Activated gamma-delta T cell treated with anti-CD3 and anti-CD28 coated beads, Interleukin-2, amount 50 U/mL, for 16 hours (primary cell): ENCODE measurements around the gene HSF5.
A peak's percentile ranks its signal among the peaks of the same experiment; 100 is the strongest.
"Not testable (repeated sequence)": the region's sequence is repeated elsewhere in the genome, so short reads cannot be mapped to it uniquely, and the experiment has no call there.

Experiments used
- DNase-seq: peaks from one replicate; pipeline ENCODE4 v3.0.0-alpha.2; 2020; ENCODE audit warnings: low read depth

The HSF5 gene

DNA sequence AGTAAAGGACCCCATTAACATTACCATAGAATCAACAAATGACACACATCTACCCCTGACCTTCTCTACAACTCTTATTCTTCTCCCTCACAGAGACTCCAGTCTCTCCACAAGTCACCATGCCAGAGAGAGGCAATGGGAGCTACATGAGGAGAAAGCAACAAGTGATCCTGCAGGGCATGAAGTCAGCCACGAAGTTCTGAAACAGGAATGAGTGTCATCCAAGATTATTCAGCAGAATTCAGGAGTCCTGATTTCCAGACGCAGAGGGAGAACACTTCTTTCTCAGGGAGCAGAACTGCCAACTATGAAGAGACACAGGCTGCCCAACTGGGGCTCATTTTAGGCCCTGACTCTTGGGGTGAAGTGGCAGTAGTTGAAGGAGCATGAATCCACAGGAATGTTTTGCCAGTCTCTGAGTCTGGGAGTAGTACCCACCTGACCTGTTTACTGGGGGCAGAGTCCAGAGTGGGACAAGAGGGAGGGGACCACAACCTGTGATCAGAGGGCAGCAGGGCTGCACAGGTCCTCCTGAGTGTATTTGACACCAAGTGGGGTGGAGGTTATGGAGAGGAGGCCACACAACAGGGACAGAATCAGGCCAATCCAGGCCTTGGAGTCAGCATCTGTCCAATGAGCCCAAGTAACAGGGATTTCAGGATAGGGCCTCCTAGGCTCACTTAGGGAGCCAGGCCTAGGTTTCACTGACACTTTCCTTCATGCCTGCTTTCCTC, 28.6 kb upstream of the HSF5 start:
- DNase-seq: no peak

DNA sequence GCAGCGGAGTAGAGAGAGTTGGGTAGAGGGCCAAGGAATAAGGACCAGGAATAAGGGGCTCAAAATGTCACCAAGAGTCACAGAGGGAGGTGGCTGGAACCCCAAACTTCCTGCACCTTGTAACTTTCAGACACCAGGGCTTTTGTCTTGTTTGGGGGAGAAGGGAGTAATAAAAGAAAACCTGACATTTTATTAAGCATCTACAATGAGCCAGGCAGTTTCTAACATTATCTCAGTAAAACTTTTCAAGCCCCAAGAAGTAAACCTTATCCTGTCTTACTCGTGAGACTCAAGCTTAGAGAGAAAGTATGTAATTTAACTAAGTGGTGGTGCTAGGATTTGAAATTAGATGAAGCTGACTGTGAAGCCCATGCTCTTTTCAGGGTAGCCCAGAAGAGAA, 27.1 kb upstream of the HSF5 start:
- DNase-seq: no peak

DNA sequence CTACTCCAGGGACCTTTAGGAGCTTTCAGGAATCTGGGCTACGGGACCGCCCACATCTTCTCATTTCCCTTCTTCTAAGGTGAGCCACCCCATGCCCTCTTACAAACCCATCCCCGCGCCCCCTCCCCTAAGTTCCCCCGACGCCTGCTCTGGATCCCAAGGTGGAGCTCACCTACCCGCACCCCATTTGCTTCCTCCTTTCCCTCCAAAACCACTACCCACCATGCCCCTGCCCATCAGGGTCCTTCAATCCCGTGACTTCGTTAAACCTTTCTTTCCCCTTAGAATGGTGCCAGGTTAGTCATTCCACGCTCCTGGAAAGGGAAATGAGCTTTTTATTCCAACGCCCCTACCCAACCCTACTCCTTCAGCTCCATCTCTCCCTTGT, 26.6 kb upstream of the HSF5 start:
- no peak for DNase-seq

DNA sequence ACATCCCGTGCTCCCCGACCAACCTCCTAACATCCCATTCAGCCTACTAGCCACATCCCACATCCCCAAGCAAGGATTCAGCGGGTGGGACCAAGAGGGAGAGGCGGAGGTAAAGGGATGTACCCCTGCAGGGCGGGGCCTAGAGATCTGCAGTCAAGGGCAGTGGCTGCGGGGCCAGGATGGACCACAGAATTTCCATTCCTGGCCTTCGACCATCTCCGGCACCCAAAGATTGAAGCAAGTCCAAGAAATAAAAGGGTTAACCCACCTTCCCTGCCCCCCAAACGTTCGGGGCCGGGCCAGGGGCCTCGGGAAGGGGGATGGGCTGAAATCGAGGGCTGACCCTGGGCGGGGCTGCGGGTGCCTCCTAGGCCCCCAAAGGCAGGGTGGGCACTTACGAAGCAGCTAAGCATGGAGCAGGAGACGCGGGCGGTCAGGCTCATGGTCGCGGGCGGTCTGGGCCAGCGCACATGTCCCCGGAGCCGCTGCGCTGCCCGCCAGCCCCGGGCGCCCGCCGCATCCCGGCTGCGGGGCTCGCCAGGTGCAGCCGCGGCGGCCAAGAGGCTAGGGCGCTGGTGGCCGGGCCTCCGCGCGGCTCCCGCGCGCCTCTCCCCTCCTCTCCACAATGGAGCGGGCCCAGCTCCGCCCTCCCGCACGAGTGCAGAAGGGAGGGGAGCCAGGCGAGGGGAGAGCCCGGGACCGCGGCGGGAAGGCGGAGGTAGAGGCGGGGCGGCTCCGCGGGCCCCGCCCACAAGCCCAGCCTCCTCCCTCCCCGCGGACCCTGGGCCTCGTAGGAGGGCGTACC, 26.0 kb upstream of the HSF5 start, which contains the start of gene MTMR4:
Gene MTMR4 (minus strand): TSS at position 674 of the 805 bp plus-strand sequence. CDS start 231 bp downstream, at position 443.
- DNase-seq: peak; percentile 57

DNA sequence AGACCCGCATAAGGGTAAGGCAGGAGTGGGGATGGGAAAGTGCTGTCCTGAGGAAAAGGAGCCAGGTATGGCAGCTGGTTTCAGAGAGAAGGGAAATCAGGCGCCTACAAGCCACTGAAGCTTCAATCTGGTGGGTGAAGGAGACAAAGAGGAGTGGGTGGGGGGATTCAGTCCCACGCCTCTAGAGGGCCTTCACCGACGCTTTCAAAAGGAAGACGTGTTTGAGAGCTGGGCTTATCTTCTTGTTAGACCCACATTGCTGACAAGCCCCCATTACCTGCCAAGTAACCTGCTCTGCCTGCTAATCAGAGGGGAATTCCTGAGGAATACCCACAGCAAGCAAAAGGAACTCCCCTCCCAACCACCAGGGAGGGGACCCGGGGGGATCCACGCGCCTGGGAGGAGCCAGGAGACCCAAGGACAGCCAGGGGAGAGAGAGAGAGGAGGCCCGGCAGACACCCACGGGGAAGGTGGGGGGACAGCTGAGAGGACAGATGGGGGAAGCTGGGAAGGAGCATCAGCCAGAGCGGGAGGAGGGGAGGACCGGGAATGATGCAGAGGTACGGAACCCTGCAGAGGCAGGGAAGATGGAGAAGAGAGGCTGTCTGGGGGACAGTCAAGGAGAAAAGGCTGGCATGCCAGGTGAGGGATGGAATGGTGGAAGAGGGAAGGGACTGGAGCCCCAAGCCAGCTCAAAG, 25.2 kb upstream of the HSF5 start:
- DNase-seq: no peak

DNA sequence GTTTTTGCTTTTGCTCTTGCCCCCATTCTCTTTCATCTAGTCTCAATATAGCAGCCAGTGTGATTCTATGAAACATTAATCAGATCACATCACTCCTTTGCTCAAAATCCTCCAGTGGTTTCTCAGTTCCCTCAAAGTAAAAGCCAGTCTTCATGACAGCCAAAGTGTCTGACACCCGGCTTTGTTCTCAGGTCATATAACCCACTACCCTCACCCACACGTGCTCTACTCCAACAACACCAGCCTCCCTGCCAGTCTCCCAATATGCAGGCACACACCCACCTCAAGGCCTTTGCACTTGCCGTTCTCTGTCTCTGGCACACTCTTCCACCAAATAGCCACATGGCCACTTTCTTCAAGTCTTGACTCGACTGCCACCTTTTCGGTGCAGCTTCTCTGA, 21.9 kb upstream of the HSF5 start:
- DNase-seq: no peak

DNA sequence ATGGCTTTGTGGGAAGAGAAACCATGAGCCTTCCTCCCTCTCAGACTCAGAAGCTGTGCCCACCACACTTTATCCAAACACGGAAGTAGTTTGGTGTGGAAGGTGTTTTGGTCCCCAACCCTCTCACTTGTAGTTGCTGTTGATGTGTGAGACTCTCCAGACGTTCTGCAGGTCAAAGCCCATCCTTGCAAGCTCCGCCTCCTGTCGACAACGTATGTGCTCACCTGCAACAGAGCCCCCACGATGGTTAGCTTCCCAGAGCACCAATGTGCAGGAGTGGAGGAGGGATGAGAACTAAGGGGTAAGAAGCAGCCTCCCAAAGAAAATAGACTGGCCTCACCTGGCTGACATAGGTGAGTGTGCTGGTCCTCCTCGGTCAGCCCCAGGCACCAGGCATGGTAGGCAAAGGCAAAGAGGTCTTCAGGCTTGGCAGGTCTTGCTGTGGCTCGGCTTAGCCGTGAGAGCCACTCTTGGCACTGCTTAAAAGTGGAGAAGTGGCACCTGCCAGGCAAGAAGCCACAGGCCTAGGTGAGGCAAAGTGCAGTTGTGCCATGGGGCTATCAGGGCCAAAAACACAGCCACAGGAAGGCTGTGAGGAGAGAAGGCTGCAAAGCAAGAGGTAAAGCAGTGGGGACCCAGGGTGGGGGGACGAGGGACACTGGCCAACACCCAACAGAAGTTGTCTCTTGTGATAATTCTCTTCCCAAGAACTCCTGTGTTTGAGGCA, 20.3 kb upstream of the HSF5 start:
- no peak for DNase-seq

DNA sequence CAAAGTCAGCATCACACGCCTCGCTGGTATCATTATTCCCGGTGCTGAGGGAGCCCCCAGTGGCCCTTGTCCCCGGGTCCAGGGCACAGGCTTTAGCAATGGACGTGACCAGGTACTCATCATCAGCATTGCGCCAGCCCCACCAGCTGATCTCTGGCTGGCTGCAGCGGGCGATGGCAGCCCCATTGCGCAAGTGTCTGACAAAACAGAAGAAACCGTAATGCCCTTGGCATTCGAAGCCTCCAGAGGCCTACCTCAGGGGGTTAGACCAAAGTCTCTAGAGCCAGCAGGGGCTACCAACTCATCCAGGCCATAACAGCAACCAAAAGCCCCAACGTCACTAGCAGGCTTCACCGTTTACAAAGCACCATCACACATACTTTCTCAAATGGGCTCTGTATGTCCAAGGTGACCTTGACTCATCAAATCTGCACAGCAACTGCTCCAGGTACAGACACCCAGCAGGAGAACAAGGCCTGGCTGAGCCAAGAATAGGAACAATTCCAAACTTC, 19.0 kb upstream of the HSF5 start:
- DNase-seq: no peak

DNA sequence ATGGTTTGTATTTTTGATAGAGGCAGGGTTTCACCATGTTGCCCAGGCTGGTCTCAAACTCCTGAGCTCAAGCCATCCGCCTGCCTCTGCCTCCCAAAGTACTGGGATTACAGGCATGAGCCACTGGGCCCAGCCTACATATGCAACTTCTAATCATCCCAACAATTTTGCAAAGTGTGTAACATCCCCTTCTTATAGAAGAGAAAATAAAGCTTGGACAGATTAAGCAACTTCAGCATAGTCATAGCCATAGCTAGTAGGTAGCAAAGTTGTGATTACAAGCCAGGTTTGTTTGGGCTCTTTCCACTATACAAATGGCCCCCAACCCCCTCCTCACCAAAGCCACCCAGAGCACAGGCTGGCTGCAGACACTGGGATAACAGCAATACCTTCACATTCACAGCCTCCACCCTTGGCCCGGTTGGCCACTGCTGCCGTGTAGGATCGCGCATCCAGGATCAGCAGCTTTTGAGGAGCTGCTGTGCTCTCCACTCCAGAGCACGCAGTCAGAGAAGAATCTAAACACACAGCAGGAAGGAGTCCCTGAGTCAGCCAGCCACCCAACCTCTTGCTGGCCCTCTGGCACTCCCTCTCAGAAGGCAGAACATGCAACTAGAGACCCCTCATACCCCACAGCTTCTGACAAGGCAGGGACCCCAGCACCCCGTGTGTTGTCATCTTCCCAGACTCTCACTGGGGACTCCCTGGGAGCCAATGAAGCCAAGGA, 18.3 kb upstream of the HSF5 start:
- DNase-seq: no peak

DNA sequence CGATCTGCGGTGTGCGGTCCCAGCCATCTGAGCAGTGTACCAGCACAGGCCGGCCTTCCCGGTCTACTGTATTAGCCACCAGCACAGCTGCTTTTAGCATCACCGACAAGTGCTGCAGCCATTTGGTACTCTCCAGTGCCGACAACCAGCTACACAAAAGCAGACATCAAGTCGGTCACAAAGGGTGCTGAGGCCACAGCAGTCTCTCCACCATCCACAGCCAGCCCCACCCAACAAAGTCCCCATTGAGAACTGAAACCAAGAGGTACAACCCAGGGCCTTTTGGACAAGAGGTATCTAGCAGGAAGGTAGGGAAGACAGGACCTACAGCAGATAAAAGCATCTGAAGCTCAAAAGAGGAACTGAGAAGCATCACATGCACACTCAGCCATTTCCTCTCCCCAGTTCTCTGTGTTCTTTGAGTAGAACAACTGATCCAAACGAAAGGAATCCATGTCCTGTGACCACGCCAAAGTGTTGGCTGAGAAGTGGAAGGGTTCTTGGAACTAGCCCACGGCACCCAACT, 16.7 kb upstream of the HSF5 start:
- DNase-seq: no peak

DNA sequence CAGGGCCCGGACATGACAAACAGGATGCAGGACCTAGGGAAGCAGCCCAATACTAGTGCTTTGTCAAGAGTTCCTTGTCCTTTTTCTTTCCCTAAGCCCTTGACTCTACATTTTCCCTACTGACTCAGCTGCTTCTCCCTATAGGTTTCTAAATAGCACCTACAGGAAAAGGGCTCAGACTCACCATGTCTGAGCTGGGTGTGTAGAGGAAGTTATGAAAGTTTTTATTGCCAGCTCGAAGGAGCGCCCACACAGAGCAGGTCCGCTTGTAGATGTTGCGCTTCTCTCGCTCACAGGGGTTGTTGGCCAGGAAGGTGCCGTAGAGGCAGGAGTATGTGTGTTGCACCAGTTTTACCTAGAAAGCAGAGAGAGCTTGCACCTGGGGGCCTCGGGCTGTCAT, 15.7 kb upstream of the HSF5 start:
- DNase-seq: no peak

DNA sequence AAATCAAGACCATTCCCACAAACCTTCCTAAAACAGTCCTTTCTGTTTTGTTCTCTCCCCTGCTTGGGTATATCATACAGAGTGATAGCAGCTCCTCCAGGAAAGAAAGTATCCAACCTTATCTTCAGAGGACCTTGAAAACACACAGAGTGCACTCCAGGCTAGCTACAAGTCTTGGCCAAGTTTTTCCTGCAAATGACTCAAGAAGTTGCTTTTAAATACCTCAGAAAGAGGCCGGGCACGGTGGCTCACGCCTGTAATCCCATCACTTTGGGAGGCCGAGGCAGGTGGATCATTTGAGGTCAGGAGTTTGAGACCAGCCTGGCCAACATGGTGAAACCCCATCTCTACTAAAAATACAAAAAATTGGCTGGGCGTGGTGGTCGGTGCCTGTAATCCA, 14.9 kb upstream of the HSF5 start:
- DNase-seq: not testable (repeated sequence)

DNA sequence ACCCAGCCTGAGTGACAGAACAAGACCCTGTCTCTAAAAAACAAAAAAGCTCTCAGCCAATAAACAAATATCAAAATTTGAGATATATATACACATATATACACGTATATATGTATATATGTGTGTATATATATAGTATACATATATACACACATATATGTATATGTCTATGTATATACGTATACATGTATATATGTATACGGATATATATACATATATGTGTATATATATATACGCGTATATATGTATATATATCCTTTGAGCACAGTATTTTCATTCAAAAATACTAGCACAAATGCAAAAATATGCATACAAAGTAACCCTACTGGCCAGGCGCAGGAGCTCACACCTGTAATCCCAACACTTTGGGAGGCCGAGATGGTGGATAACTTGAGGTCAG, 13.2 kb upstream of the HSF5 start:
- DNase-seq: no peak

DNA sequence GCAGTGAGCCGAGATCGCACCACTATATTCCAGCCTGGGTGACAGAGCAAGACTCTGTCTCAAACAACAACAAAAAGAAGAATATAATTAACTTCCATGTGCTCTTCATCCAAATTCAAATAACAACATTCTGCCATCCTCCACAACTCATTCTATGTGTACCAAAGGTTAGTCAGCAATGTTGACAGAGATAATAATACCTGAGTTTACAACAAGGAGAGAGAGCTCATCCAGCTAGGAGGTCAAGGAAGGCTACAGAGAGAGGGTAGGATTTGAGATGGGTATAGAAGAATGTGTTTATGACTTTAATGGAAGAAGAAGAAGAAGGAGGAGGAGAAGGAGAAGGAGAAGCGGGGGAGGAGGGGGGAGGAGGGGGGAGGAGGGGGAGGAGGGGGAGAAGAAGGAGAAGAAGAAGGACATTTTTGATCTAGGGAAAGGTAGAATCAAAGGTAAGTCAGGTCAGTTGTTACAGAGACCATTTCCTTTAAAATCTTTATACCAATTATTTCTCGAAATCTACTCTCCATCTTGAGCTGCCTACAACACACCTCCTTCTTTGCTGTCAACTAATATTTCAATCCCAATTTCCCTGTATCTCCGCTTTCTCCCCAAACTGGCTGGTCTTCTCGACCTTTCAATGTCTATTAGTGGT, 10.1 kb upstream of the HSF5 start:
- DNase-seq: no peak

DNA sequence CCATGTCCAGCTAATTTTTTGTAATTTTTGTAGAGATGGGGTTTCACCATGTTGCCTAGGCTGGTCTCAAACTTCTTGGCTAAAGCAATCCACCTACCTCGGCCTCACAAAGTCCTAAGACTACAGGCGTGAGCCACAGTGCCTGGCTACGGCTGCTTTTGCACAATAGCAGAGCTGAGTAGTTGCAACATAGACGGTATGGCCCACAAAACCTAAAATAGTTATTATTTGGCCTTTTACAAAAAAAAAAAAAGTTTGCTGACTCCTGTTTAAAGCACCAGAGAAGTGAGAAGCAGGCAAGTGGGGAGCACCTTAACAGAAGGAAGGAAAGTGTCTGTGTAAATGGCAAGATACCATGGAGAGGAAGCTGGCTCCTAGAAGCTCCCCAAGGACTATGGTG, 5.3 kb upstream of the HSF5 start:
- DNase-seq: no peak

DNA sequence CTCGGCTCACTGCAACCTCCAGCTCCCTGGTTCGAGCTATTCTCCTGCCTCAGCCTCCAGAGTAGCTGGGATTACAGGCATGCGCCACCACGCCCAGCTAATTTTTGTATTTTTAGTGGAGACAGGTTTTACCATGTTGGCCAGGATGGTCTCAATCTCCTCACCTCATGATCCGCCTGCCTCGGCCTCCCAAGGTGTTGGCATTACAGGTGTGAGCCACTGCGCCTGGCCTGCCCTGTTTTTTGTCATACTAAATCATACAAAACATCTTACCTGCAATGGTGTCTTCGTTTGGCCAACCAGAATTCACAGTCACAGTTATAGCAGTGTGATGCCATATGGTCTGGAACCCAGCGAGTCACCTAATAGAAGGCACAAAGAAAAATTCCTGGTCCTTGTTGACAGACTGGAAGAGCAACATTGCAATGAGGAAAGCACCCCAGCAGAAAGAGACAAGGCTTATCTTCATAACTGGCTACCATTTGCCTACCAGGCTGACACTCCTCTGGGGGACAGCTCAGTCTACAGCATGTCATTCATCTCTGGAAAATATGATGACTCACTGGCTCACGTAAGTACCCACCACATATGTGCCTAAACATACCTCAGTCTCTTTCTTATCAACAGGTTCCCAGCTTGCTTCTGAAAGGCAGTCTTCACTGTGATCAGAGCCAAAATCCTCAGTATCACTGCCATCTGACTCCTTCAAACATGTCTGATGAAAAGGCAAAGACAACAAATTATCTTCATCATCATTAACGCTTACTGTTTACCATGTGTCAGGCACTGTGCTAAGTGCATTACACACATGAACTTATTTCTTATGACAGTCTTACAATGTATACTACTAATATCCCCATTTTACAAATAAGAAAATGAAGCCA, 4.3 kb upstream of the HSF5 start:
- DNase-seq: no peak

DNA sequence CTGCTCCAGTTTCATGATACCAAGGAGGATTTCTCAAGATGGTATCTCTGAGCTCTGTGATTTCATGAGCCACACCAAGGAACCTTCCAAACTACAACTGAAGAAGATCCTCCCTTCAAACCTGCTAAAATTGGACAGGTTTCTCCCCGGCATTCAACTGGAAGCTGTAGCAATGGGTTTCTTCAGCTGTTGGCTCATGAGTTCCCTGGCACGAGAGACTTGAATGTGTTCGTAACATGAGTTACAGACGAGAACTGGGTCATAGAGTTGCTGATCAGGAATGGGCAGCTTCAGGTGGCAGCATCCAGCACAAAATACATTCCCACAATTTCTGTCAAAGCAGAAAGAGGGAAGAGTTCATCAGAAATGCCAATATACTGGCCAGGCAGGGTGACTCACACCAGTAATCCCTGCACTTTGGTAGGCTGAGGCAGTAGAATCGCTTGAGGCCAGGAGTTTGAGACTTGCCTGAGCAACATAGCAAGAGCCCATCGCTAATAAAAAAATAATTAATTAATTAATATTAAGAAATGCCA, 3.4 kb upstream of the HSF5 start:
- no peak for DNase-seq

DNA sequence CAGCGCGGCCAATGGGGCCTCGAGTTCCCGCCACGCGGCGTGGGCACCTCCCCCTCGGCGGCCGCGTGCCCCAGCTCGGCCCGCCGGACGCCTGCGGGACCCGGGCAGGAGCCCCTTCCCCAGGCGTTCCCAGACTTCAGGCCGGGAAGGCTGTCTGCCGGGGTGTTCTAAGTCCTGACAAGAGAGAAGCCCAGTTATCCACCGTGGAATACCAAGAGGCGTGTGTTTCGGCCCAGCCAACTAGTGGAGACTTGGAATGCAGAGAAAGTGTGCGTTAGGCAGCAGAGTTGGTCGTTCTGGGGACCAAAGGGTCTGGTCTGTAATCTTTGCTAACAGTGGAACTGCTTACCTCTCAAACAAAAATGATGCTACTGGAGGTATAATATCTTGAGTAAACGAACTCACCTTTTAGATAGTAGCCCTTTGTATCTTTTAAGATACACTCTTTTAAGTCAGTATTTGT, 251 bp upstream of the HSF5 start:
- DNase-seq: no peak

DNA sequence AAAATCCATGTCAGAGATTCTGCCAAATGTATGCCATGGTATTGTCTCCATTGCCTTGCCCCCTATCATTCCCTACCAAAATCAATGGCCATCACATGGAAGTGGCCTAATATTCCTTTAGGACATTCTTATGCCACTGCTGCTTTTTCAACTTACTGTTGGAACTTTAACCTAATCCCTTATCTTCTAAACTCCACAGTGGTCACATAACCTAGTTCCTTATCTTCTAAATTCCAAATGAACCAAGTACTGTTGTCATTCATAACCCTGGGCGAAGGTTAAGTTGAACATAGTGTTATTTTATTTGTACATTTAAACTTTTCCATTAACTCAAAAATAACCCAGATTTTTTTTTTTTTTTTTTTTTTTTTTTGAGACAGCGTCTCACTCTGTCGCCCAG, 3.6 kb downstream of the HSF5 start:
- DNase-seq: no peak
